Upper lobe of left lung (tissue), 4 donors: ENCODE data around the gene ATP10A.

Experiments
- EP300 ChIP-seq, 4 donors: sonication (generic); formaldehyde crosslinking; IDR thresholded peaks; one replicate each; pipeline ENCODE4 v1.5.1; 2017; ENCODE audit warnings: antibody characterized with exemption in 4 of 4, control low read depth in 2 of 4
- POLR2A ChIP-seq, 4 donors: fragments of 450-650 bp; IDR thresholded peaks; one replicate each; pipeline ENCODE4 v1.5.1; 2016 to 2017; ENCODE audit warnings: antibody characterized with exemption in 4 of 4, mild to moderate bottlenecking in 2 of 4
- POLR2AphosphoS5 ChIP-seq, 2 donors: sonication (generic); formaldehyde crosslinking; IDR thresholded peaks; one replicate each; pipeline ENCODE4 v1.5.1; 2017; ENCODE audit warnings: antibody characterized with exemption in 2 of 2
- TF ChIP-seq, protein P1 (sequence below), 6 experiments: fragments of 450-650 bp in 4 of 6; fragments of 200-600 bp in 2 of 6; sonication (generic) in 2 of 6; IDR thresholded peaks; one replicate each; pipeline ENCODE4 v1.5.1; 2016 to 2019; ENCODE audit warnings: antibody characterized with exemption in 6 of 6

DNA sequence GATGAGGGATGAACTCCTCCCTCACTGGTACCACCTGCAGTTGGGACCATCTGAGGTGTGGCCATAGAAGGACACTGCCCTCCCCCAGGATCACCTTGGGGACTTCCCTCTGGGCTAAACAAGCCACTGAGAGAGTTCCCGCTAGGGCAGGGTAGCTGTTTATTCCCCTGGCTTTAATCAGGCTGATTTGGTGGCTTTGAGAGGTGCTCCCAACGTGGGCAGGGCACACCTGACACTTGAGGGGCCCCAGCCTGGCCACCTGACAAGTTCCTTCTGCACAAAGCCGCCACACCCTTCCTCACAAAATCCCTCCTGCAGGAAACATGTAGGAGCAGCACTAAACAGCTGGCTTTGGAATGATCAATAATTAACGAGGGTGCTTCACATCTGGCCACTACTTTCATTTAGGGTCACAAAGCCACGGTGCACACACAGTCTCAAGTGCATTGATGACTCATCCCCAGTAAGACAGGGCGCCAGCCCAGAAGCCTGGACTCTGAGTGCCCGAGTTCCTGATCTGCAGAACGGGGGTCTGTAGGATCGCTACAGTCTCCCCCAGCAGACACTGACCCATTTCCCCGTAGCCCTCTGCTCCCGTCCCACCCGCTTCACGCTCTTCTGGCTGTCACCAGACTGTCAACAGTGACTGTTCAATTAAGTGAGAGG, 75.1 kb downstream of the ATP10A start:
- TF ChIP-seq EP300 (IDR thresholded peaks at IDR 0.05) = no peak
- TF ChIP-seq, protein P1, sequence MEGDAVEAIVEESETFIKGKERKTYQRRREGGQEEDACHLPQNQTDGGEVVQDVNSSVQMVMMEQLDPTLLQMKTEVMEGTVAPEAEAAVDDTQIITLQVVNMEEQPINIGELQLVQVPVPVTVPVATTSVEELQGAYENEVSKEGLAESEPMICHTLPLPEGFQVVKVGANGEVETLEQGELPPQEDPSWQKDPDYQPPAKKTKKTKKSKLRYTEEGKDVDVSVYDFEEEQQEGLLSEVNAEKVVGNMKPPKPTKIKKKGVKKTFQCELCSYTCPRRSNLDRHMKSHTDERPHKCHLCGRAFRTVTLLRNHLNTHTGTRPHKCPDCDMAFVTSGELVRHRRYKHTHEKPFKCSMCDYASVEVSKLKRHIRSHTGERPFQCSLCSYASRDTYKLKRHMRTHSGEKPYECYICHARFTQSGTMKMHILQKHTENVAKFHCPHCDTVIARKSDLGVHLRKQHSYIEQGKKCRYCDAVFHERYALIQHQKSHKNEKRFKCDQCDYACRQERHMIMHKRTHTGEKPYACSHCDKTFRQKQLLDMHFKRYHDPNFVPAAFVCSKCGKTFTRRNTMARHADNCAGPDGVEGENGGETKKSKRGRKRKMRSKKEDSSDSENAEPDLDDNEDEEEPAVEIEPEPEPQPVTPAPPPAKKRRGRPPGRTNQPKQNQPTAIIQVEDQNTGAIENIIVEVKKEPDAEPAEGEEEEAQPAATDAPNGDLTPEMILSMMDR (IDR thresholded peaks at IDR 0.05) = no peak
- TF ChIP-seq POLR2A (IDR thresholded peaks at IDR 0.05) = no peak
- TF ChIP-seq POLR2AphosphoS5 (IDR thresholded peaks at IDR 0.05) = no peak
